Right lobe of liver (tissue), 6 donors: ENCODE measurements around the gene C3. TPM values are rescaled to one million over a fixed set of nuclear protein-coding genes. Genes with fewer than 3 reads are reported as not detected.
A peak's percentile ranks its signal among the peaks of the same experiment; 100 is the strongest.

ENCODE experiments used
- ATAC-seq, 4 donors: fragments of 200-7000 bp; cut with Tn5 transposase; one replicate each; pipeline ENCODE4 v1.9.1; 2020; ENCODE audit warnings: mild to moderate bottlenecking in 4 of 4, moderate library complexity in 4 of 4
- DNase-seq, 3 donors: peaks; one replicate each; pipeline ENCODE4 v3.0.0-alpha.2; 2020
- H3K27ac ChIP-seq, 3 donors: fragments of 200-600 bp; one replicate each; pipeline ENCODE4 v1.8.0; 2022
- H3K27me3 ChIP-seq, 2 donors: fragments of 200-600 bp; one replicate each; pipeline ENCODE4 v1.8.0; 2022
- H3K36me3 ChIP-seq, 4 donors: fragments of 200-600 bp; sonication (generic) in 1 of 4; one replicate each; pipeline versions ENCODE4 v1.5.1 to v1.8.0; 2017 to 2022; ENCODE audit warnings: control low read depth in 1 of 4
- H3K4me1 ChIP-seq, 4 donors: fragments of 200-600 bp; sonication (generic) in 1 of 4; one replicate each; pipeline versions ENCODE4 v1.5.1 to v1.8.0; 2017 to 2022; ENCODE audit warnings: control low read depth in 1 of 4
- H3K4me3 ChIP-seq, 3 donors: fragments of 200-600 bp; one replicate each; pipeline ENCODE4 v1.8.0; 2022
- H3K9me3 ChIP-seq, 4 donors: fragments of 200-600 bp; sonication (generic) in 1 of 4; one replicate each; pipeline versions ENCODE4 v1.5.1 to v1.8.0; 2017 to 2022; ENCODE audit warnings: control low read depth in 1 of 4
- POLR2A ChIP-seq: fragments of 450-650 bp; IDR thresholded peaks from one replicate; pipeline ENCODE4 v1.6.1; 2017; ENCODE audit warnings: antibody characterized with exemption, mild to moderate bottlenecking
- WGBS: methylation state at CpG from one replicate; pipeline ENCODE4 v1.1.6; 2018; ENCODE audit warnings: low coverage, low lambda C conversion rate; ENCODE audit not compliant: insufficient coverage; ENCODE audit errors: missing lambda C conversion rate; 5-methylcytosine and 5-hydroxymethylcytosine counted together
- intact Hi-C, 2 donors: fragments of 100-400 bp; cut with DNase I; formaldehyde crosslinking; loops; one replicate each; pipeline versions ENCODE4 v1.11.2 to v1.14.1; 2022
- total RNA-seq, 6 experiments: library from RNA; depleted of rRNA in 2 of 6; stranded (reverse); fragments of >200 nt in 2 of 6; fragmentation: NEBNext Ultra II Directional in 3 of 6; extraction: Animal tissue kit (Norgen Biotek cat#: 25700) in 3 of 6; gene quantifications; one replicate each; pipeline versions ENCODE4 v1.1.0 to v1.2.4, GENCODE V29; 2016 to 2023
- TF ChIP-seq, protein P1 (sequence below), 4 donors: fragments of 200-600 bp in 3 of 4; fragments of 450-650 bp in 1 of 4; IDR thresholded peaks; one replicate each; pipeline versions ENCODE4 v1.5.1 to v1.8.0; 2016 to 2022; ENCODE audit warnings: antibody characterized with exemption in 4 of 4, mild to moderate bottlenecking in 2 of 4
- donor health status: DM: no; HTN: yes; CAD: no.
- donor health status: DM: no; HTN: no; CAD: no.
- donor health status: DM: no; HTN: no; CAD: no.
- donor health status: DM: no; HTN: yes; CAD: no.
- donor health status: DM: no; HTN: yes; CAD: no.

Gene C3
- total RNA-seq, 6 experiments from 2014 or later: 10,569 to 17,502 (median 15,749) TPM

DNA sequence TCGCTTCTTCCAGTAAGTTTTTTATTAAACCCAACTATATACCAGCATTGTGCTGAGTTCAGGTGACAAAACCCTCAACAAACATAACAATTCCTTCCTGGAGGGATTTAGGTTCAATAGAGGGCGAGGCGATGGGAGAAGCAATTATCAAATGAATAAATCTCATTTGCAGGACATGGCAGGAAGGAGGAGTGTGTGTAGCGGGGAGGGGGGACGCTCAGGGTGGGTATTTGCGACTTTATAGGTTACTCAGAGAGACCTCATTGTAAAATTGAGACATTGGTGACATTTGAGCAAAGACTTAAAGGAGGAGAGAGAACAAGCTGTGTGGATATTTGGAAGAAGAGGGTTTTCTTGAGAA lies 3.9 kb downstream of the C3 start:
- 67% methylated on average over 6 of the region's 6 CpGs for WGBS

DNA sequence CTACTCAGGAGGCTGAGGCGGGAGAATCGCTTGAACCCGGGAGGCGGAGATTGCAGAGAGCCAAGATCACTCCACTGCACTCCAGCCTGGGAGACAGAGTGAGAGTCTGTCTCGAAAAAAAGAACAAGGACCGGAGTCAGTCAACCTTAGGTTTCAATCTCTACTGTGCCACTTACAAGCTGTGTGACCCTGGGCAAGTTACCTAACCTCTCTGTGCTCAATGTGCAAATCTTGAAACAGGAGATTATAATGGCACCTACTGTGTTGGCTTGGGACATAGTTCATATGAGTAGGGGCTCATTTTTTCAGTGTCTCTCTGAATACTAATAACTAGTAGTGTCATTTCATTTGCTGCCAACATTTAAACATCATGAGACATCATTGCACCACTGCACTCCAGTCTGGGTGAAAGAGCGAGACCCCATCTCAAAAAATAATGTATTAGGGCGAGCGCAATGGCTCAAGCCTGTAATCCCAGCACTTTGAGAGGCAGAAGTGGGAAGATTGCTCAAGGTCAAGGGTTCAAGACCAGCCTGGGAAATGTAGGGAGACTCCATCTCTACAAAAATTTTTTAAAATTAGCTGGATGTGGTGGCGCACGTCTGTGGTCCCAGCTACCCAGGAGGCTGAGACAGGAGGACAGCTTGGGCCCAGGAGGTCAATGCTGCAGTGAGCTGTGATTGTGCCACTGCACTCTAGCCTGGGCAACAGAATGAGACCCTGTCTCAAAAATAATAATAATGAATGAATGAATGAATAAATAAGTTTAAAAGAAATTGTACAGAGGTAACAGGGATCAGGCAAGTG lies 5.5 kb downstream of the C3 start:
- intact Hi-C loops: no loop called here
- Histone ChIP-seq H3K27me3 (no peaks in the 10 kb centered on the region), H3K9me3 (no peaks in the 10 kb centered on the region), H3K36me3 (peaks cover 8 to 61% (median 38%) of the 10 kb centered on the region in 4 donors), H3K27ac (no peak overlapping the region), H3K4me3 (no peak overlapping the region), H3K4me1 (peaks cover 0 to 22% (median 4%) of the 10 kb centered on the region in 4 donors)
- peak in 3 of 4 donors; percentile 1 to 11 (median 5) for ATAC-seq
- WGBS: 61% methylated on average over 11 of the region's 11 CpGs
- peak in 2 of 3 donors; percentile 22 to 59 for DNase-seq
- TF ChIP-seq, protein P1, sequence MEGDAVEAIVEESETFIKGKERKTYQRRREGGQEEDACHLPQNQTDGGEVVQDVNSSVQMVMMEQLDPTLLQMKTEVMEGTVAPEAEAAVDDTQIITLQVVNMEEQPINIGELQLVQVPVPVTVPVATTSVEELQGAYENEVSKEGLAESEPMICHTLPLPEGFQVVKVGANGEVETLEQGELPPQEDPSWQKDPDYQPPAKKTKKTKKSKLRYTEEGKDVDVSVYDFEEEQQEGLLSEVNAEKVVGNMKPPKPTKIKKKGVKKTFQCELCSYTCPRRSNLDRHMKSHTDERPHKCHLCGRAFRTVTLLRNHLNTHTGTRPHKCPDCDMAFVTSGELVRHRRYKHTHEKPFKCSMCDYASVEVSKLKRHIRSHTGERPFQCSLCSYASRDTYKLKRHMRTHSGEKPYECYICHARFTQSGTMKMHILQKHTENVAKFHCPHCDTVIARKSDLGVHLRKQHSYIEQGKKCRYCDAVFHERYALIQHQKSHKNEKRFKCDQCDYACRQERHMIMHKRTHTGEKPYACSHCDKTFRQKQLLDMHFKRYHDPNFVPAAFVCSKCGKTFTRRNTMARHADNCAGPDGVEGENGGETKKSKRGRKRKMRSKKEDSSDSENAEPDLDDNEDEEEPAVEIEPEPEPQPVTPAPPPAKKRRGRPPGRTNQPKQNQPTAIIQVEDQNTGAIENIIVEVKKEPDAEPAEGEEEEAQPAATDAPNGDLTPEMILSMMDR (IDR thresholded peaks at IDR 0.05): no peak
- TF ChIP-seq POLR2A: no peak

More for the DNA sequence above, 3.9 kb downstream of the C3 start:
- peaks cover 8 to 46% (median 27%) of the 10 kb centered on the region in 4 donors for H3K36me3 ChIP-seq
- no peak for TF ChIP-seq POLR2A
- TF ChIP-seq, protein P1 (IDR thresholded peaks at IDR 0.05): no peak
- intact Hi-C loops: no loop called here
- no peaks in the 10 kb centered on the region for H3K9me3 ChIP-seq
- no peaks in the 10 kb centered on the region for H3K27me3 ChIP-seq
- peaks cover 0 to 17% (median 3%) of the 10 kb centered on the region in 4 donors for H3K4me1 ChIP-seq
- no peak overlapping the region for H3K27ac ChIP-seq
- no peak for ATAC-seq
- peak overlapping the region in 2 of 3 donors; percentile 11 to 60 for H3K4me3 ChIP-seq
- DNase-seq: no peak

DNA sequence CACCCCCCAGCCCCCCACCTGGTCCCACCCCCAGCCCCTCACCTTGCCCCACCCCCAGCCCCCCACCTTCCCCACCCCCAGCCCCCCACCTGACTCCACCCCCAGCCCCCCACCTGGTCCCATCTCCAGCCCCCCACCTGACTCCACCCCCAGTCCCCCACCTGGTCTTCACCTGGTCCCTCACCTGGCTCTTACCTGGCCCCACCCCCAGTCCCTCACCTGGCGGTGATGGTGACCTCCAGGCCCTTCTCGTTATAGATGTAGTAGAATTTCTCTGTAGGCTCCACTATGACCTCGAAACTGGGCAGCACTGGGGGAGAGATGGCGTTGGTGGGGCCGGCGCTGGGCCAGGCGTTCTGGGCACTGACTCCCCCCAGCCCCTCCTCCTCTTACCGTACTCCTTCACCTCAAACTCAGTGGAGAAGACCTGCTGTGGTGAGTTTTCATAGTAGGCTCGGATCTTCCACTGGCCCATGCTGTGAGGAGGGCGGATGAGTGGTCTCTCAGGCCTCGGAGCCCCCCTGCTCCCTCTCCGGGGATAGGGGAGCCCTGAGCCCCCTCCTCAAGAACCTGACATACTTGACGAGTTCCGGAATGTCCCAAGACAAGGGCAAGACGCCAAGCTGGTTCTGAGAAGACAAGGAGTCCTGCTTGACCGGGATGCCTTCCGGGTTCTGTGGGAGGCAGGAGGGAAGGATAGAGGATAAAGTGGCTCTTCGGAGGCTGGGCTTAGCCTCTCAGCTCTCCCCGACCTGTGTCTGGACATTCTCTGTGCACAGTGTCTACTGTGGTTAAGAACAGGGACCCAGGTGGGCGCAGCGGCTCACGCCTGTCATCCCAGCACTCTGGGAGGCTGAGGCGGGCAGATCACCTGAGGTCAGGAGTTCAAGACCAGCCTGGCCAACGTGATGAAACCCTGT lies 6.4 kb downstream of the C3 start:
- peak; percentile 66 for TF ChIP-seq POLR2A
- TF ChIP-seq, protein P1 (IDR thresholded peaks at IDR 0.05): no peak
- H3K4me1 ChIP-seq: peaks cover 0 to 22% (median 4%) of the 10 kb centered on the region in 4 donors
- WGBS: 34% methylated on average over 20 of the region's 24 CpGs
- H3K36me3 ChIP-seq: peaks cover 8 to 67% (median 43%) of the 10 kb centered on the region in 4 donors
- H3K4me3 ChIP-seq: no peak overlapping the region
- H3K27ac ChIP-seq: no peak overlapping the region
- ATAC-seq (peak; percentile 3 to 21 (median 13)), DNase-seq (peak in 2 of 3 donors; percentile 73 to 83)
- intact Hi-C loops: no loop called here
- no peaks in the 10 kb centered on the region for H3K27me3 ChIP-seq
- no peaks in the 10 kb centered on the region for H3K9me3 ChIP-seq

DNA sequence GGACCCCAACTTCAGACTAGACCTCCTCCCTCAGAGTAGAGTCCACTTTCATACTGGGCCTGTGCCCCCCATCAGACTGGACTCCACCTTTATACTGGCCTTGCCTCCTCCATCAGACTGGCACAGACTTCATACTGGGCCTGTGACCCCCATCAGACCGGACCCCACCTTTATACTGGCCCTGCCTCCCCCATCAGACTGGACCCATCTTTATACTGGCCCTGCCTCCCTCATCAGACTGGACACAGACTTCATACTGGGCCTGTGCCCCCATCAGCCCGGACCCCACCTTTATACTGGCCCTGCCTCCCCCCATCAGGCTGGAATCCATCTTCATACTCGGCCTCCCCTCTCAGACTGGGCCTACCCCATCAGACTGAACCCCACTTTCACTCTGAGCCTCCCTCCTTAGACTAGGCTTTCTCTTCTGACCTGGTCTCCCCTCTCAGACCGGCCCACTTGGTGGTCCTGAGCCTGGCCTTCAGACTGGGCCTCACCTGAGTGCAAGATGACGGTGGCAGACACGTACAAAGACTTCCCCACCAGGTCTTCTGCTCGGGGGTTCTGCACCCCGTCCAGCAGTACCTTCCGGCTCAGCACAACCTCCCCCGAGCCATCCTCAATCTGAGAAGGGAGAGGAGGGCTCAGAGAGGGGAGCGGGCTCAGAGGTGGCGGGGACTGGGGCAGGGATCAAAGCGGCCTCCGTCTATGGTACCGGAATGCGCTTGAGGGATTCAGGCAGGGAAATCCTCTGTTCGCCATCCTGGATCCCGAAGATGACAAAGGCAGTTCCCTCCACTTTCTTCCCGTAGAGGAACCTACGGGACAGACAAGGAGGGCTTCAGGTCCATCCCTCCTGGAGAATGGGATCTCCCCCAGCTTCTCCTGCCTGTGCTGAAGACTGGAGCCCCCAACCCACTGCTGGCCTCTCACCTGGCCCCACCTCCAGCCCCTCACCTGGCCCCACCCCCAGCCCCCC lies 7.5 kb downstream of the C3 start:
- peaks cover 0 to 22% (median 4%) of the 10 kb centered on the region in 4 donors for H3K4me1 ChIP-seq
- DNase-seq (peak in 2 of 3 donors; percentile 35 to 45), ATAC-seq (peak in 1 of 4 donors; percentile 0)
- WGBS: 77% methylated on average over 9 of the region's 20 CpGs
- no peaks in the 10 kb centered on the region for H3K9me3 ChIP-seq
- intact Hi-C loops: no loop called here
- peaks cover 8 to 74% (median 46%) of the 10 kb centered on the region in 4 donors for H3K36me3 ChIP-seq
- peak overlapping the region in 1 of 3 donors; percentile 12 for H3K4me3 ChIP-seq
- H3K27me3 ChIP-seq: no peaks in the 10 kb centered on the region
- H3K27ac ChIP-seq: no peak overlapping the region
- TF ChIP-seq POLR2A: peak; percentile 50
- TF ChIP-seq, protein P1 (IDR thresholded peaks at IDR 0.05): no peak
